Left lung (tissue), 10 donors: ENCODE measurements around the gene NOLC1. TPM values are rescaled to one million over a fixed set of nuclear protein-coding genes. Genes with fewer than 3 reads are reported as not detected.

ENCODE experiments used
- ATAC-seq: fragments of 200-7000 bp; cut with Tn5 transposase; one replicate; pipeline ENCODE4 v1.9.1; 2020; ENCODE audit warnings: moderate library complexity
- DNase-seq, 4 donors: peaks; one replicate each; pipeline ENCODE4 v3.0.0-alpha.2; 2013 to 2020
- H3K27ac ChIP-seq, 2 donors: fragments of 200-600 bp; sonication (generic) in 1 of 2; one replicate each; pipeline versions ENCODE4 v1.5.0 to v1.8.0; 2020 to 2021
- H3K27me3 ChIP-seq, 2 donors: fragments of 200-600 bp; sonication (generic) in 1 of 2; one replicate each; pipeline versions ENCODE4 v1.5.0 to v1.8.0; 2020 to 2021
- H3K36me3 ChIP-seq, 2 donors: fragments of 200-600 bp; sonication (generic) in 1 of 2; one replicate each; pipeline versions ENCODE4 v1.5.0 to v1.8.0; 2020 to 2021
- H3K4me1 ChIP-seq, 2 donors: fragments of 200-600 bp; one replicate each; pipeline ENCODE4 v1.8.0; 2021
- H3K4me3 ChIP-seq, 2 donors: fragments of 200-600 bp; sonication (generic) in 1 of 2; one replicate each; pipeline versions ENCODE4 v1.5.0 to v1.8.0; 2020 to 2021; ENCODE audit warnings: mild to moderate bottlenecking in 1 of 2
- H3K9me3 ChIP-seq, 2 donors: fragments of 200-600 bp; sonication (generic) in 1 of 2; one replicate each; pipeline versions ENCODE4 v1.5.0 to v1.8.0; 2020 to 2021
- CTCF ChIP-seq, 2 donors: fragments of 200-600 bp; sonication (generic) in 1 of 2; IDR thresholded peaks; one replicate each; pipeline versions ENCODE4 v1.5.0 to v1.8.0; 2021; ENCODE audit warnings: antibody characterized with exemption in 2 of 2
- intact Hi-C, 2 donors: fragments of 100-400 bp; cut with DNase I; formaldehyde crosslinking; loops; one replicate each; pipeline versions ENCODE4 v1.11.2 to v1.14.2; 2022
- polyA plus RNA-seq, 6 donors: library from polyadenylated mRNA; unstranded; fragments of 120-200 nt; gene quantifications; one replicate each; pipeline ENCODE4 v1.2.1, GENCODE V29; 2013; ENCODE audit not compliant: insufficient read length in 6 of 6
- total RNA-seq, 2 donors: library from RNA; stranded (reverse); fragmentation: NEBNext Ultra II Directional; extraction: Animal tissue kit (Norgen Biotek cat#: 25700); gene quantifications; one replicate each; pipeline ENCODE4 v1.2.1, GENCODE V29; 2021
- donor health status: DM: no; HTN: yes; CAD: no.
- donor health status: DM: no; HTN: no; CAD: no.

Gene NOLC1
- total and polyA plus RNA-seq, 8 donors = 34.1 to 95.7 (median 80.9) TPM

DNA sequence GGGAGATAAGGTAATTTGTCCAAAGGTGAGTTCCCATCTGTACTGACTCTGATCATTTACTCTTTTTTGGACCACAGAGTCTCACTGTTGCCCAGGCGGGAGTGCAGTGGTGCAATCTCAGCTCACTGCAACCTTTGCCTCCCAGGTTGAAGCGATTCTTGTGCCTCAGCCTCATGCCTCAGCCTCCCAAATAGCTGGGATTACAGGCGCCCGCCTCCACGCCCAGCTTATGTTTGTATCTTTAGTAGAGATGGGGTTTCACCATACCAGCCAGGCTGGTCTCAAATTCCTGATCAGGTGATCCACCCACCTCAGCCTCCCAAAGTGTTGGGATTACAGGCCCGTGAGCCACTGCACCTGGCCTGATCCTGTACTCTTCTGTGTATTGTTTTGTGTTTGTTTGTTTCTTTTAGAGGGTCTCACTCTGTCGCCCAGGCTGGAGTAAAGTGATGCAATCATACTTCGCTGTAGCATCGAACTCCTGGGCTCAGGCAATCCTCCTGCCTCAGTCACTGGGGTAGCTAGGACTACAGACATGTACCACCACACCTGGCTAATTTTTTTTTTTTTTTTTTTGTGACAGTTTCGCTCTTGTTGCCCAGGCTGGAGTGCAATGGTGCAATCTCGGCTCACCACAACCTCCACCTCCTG is 2.4 kb downstream of the NOLC1 start:
- H3K4me1 ChIP-seq = peaks cover 8 to 44% of the 10 kb centered on the region in 2 donors
- no peak overlapping the region for H3K27ac ChIP-seq
- H3K36me3 ChIP-seq = peaks cover 0 to 67% of the 10 kb centered on the region in 2 donors
- DNase-seq (no peak), ATAC-seq (no peak)
- H3K9me3 ChIP-seq = no peaks in the 10 kb centered on the region
- H3K27me3 ChIP-seq = no peaks in the 10 kb centered on the region
- intact Hi-C loops = loop anchor here in 1 of 2 donors (10.0 kb wide), 1 partner anchor 200 kb away; no protein-coding TSS in a partner anchor
- no peak overlapping the region for H3K4me3 ChIP-seq
- TF ChIP-seq CTCF (IDR thresholded peaks at IDR 0.05) = no peak

- Histone ChIP-seq H3K27me3 (no peaks in the 10 kb centered on the region), H3K27ac (no peak overlapping the region), H3K9me3 (no peaks in the 10 kb centered on the region), H3K4me1 (peaks cover 8 to 31% of the 10 kb centered on the region in 2 donors), H3K4me3 (no peak overlapping the region), H3K36me3 (peaks cover 5 to 79% of the 10 kb centered on the region in 2 donors)
- no peak for ATAC-seq
- TF ChIP-seq CTCF (IDR thresholded peaks at IDR 0.05) = no peak
- intact Hi-C loops = loop anchor here in 1 of 2 donors (10.0 kb wide), 1 partner anchor 198 kb away; no protein-coding TSS in a partner anchor
- DNase-seq = no peak
Measured at GRCh38 chr10:102157224-102157623, 5.0 kb downstream of the NOLC1 start.

GRCh38 chr10:102159051-102159597 is 6.9 kb downstream of the NOLC1 start:
- DNase-seq (no peak), ATAC-seq (no peak)
- Histone ChIP-seq H3K36me3 (peaks cover 5 to 98% of the 10 kb centered on the region in 2 donors), H3K27me3 (no peaks in the 10 kb centered on the region), H3K4me1 (peaks cover 0 to 14% of the 10 kb centered on the region in 2 donors), H3K4me3 (no peak overlapping the region), H3K9me3 (no peaks in the 10 kb centered on the region), H3K27ac (no peak overlapping the region)
- TF ChIP-seq CTCF (IDR thresholded peaks at IDR 0.05) = no peak
- intact Hi-C loops = loop anchor here in 1 of 2 donors (10.0 kb wide), 1 partner anchor 196 kb away; no protein-coding TSS in a partner anchor

- intact Hi-C loops = loop anchor here in 1 of 2 donors (10.0 kb wide), 1 partner anchor 195 kb away; no protein-coding TSS in a partner anchor
- Histone ChIP-seq H3K27ac (no peak overlapping the region), H3K4me3 (no peak overlapping the region), H3K36me3 (peaks cover 5 to 95% of the 10 kb centered on the region in 2 donors), H3K4me1 (peaks cover 0 to 7% of the 10 kb centered on the region in 2 donors), H3K9me3 (no peaks in the 10 kb centered on the region), H3K27me3 (no peaks in the 10 kb centered on the region)
- ATAC-seq (no peak), DNase-seq (no peak)
- TF ChIP-seq CTCF (IDR thresholded peaks at IDR 0.05) = no peak
Measured at GRCh38 chr10:102159831-102160230, 7.6 kb downstream of the NOLC1 start.

GRCh38 chr10:102163342-102163989 is 11.3 kb downstream of the NOLC1 start:
- intact Hi-C loops = no loop called here
- H3K36me3 ChIP-seq = peaks cover 5 to 59% of the 10 kb centered on the region in 2 donors

More at GRCh38 chr10:102163342-102163989, 11.3 kb downstream of the NOLC1 start:
- DNase-seq = no peak
- Histone ChIP-seq H3K9me3 (no peaks in the 10 kb centered on the region), H3K4me1 (no peaks in the 10 kb centered on the region), H3K27me3 (no peaks in the 10 kb centered on the region), H3K27ac (no peak overlapping the region), H3K4me3 (no peak overlapping the region)
- ATAC-seq = no peak
- no peak for TF ChIP-seq CTCF (IDR thresholded peaks at IDR 0.05)
